Caki2 (cell line): Measurements from ENCODE around the gene THOC3. TPM values are rescaled to one million over a fixed set of nuclear protein-coding genes. Genes with fewer than 3 reads are reported as not detected.
"Not testable (repeated sequence)": the region's sequence is repeated elsewhere in the genome, so short reads cannot be mapped to it uniquely, and the experiment has no call there.

ENCODE experiments used
- DNase-seq: peaks from one replicate; pipeline ENCODE4 v3.0.0-alpha.2; 2015; ENCODE audit warnings: low read depth
- in situ Hi-C: cut with HindIII; loops from 2 replicates; pipeline ENCODE4 v1.10.0; 2016; ENCODE audit warnings: low sequenced_read_pairs, low pct_unique_long_range_greater_than_20kb, mixed read lengths
- total RNA-seq: library from RNA; depleted of rRNA; stranded (reverse); fragments of >200 nt; shearing (Covaris generic); gene quantifications from 2 replicates; pipeline ENCODE4 v1.2.3, GENCODE V29; 2014; ENCODE audit warnings: low replicate concordance; rRNA removed

Gene THOC3
- total RNA-seq: 21.4 and 40.4 TPM in 2 replicates

- peak; percentile 58 for DNase-seq
- in situ Hi-C loops: not testable (repeated sequence)
Measured at GRCh38 chr5:175967471-175968372, at the start of gene THOC3. THOC3 (minus strand) TSS chr5:175968315; CDS start chr5:175968208, 107 bp downstream.

- in situ Hi-C loops, DNase-seq: not testable (repeated sequence)
Measured at GRCh38 chr5:176017324-176017723, 49.2 kb upstream of the THOC3 start.

- in situ Hi-C loops, DNase-seq: not testable (repeated sequence)
Measured at GRCh38 chr5:176014360-176014759, 46.2 kb upstream of the THOC3 start.

- DNase-seq, in situ Hi-C loops: not testable (repeated sequence)
Measured at GRCh38 chr5:176011088-176011487, 43.0 kb upstream of the THOC3 start.

GRCh38 chr5:176010202-176010601, 42.1 kb upstream of the THOC3 start:
- DNase-seq, in situ Hi-C loops: not testable (repeated sequence)

- DNase-seq, in situ Hi-C loops: not testable (repeated sequence)
Measured at GRCh38 chr5:176007220-176007619, 39.1 kb upstream of the THOC3 start.

- DNase-seq, in situ Hi-C loops: not testable (repeated sequence)
Measured at GRCh38 chr5:176006819-176007218, 38.7 kb upstream of the THOC3 start.

GRCh38 chr5:175997979-175998378, 29.9 kb upstream of the THOC3 start:
- in situ Hi-C loops, DNase-seq: not testable (repeated sequence)

GRCh38 chr5:175997495-175997894, 29.4 kb upstream of the THOC3 start:
- in situ Hi-C loops, DNase-seq: not testable (repeated sequence)

GRCh38 chr5:175996791-175997190, 28.7 kb upstream of the THOC3 start:
- in situ Hi-C loops, DNase-seq: not testable (repeated sequence)

- in situ Hi-C loops, DNase-seq: not testable (repeated sequence)
Measured at GRCh38 chr5:175995506-175995905, 27.4 kb upstream of the THOC3 start.

GRCh38 chr5:175979371-175979995, 11.4 kb upstream of the THOC3 start:
- in situ Hi-C loops, DNase-seq: not testable (repeated sequence)

- in situ Hi-C loops, DNase-seq: not testable (repeated sequence)
Measured at GRCh38 chr5:175968381-175968780, 266 bp upstream of the THOC3 start.

- in situ Hi-C loops, DNase-seq: not testable (repeated sequence)
Measured at GRCh38 chr5:175962329-175962728, 5.8 kb downstream of the THOC3 start.

- in situ Hi-C loops, DNase-seq: not testable (repeated sequence)
Measured at GRCh38 chr5:175960228-175960627, 7.9 kb downstream of the THOC3 start.

GRCh38 chr5:175958515-175958914, 9.6 kb downstream of the THOC3 start:
- DNase-seq, in situ Hi-C loops: not testable (repeated sequence)

GRCh38 chr5:175954107-175954506, 14.0 kb downstream of the THOC3 start:
- DNase-seq, in situ Hi-C loops: not testable (repeated sequence)

GRCh38 chr5:175952810-175953209, 15.3 kb downstream of the THOC3 start:
- in situ Hi-C loops, DNase-seq: not testable (repeated sequence)
